Stomach smooth muscle (tissue), 2 donors: ENCODE results near the gene ZBTB1.
A peak's percentile ranks its signal among the peaks of the same experiment; 100 is the strongest.

Experiments used
- H3K27ac ChIP-seq: one replicate; pipeline ENCODE4 v1.7.0; 2013; ENCODE audit warnings: mild to moderate bottlenecking, low read length, inconsistent platforms
- H3K27me3 ChIP-seq, 2 donors: one replicate each; pipeline ENCODE4 v1.7.0; 2013; ENCODE audit warnings: low read length in 2 of 2; ENCODE audit not compliant: insufficient read depth in 2 of 2, control insufficient read depth in 1 of 2
- H3K36me3 ChIP-seq, 2 donors: one replicate each; pipeline ENCODE4 v1.7.0; 2013; ENCODE audit warnings: low read length in 2 of 2; ENCODE audit not compliant: control insufficient read depth in 2 of 2, insufficient read depth in 2 of 2
- H3K4me1 ChIP-seq: one replicate; pipeline ENCODE4 v1.7.0; 2013; ENCODE audit warnings: low read length; ENCODE audit not compliant: control insufficient read depth, insufficient read depth
- H3K4me3 ChIP-seq, 2 donors: one replicate each; pipeline ENCODE4 v1.7.0; 2013; ENCODE audit warnings: low read length in 2 of 2
- H3K9ac ChIP-seq, 2 donors: one replicate each; pipeline ENCODE4 v1.7.0; 2013; ENCODE audit warnings: low read length in 2 of 2, mild to moderate bottlenecking in 1 of 2
- H3K9me3 ChIP-seq, 2 donors: one replicate each; pipeline ENCODE4 v1.7.0; 2013; ENCODE audit warnings: low read length in 2 of 2; ENCODE audit not compliant: control insufficient read depth in 2 of 2
- donor health status: healthy.
- donor health status: Pancreatic carcinoma.

ZBTB1 gene

DNA sequence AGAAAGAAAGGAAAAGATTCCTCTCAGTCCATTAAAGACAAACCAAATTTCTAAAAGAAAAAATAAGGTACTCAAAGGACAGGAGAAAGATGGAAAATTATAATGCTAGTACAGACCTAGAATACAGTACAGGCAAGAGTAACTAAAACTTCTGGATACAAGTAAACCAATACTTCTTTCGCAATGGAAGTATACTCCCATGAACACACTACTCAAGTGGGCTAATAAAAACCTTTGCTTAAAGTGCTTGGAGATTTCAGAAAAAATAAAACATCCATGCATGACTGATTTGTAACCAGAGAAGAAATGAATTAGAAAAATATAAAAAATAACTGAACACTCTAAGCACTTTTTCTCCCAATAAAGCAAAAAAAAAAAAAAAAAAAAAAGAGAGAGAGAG is 4.5 kb upstream of the ZBTB1 start:
- peaks cover 19% of the 10 kb centered on the region for H3K4me1 ChIP-seq
- peaks cover 0 to 2% of the 10 kb centered on the region in 2 donors for H3K36me3 ChIP-seq
- H3K27me3 ChIP-seq, result no peaks in the 10 kb centered on the region
- H3K9me3 ChIP-seq, result no peaks in the 10 kb centered on the region
- H3K9ac ChIP-seq, result no peak overlapping the region
- H3K27ac ChIP-seq, result no peak overlapping the region
- H3K4me3 ChIP-seq, result no peak overlapping the region

DNA sequence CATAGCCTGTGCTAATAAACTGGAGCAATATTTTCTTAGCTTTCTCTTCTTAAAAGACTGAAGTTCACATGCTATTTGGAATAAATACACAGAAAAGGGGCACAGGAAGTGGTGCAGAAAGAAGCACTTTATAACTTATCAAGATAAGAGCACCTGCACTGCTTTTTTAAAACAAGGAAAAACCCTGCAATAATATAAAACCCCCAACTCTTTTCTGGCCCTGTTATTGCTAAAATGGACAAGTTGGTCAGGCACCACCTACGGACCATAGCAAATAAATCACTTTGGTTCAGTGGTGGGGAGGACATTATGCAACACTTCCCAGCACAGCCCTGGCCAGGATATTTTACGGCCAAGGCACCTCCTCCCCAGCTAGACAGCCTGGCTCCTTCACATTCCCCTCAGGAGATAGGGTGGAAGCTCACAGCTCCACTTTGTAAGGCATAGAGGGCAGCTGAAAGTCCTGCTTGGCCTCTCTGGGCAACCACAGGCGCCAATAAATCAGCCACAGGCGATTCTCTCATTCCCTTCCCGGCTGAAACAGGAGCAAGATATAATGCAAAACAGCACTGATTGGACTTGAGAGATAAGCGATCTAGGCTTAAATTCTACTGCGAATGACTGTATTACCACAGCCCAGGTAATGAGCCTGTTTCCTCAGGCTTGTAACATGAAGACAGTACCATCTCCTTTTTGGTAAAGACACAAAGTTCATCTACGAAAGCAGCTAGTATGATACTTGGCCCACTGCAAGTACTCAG is 3.0 kb upstream of the ZBTB1 start:
- Histone ChIP-seq H3K36me3 (no peaks in the 10 kb centered on the region), H3K27me3 (no peaks in the 10 kb centered on the region), H3K4me3 (peak overlapping the region; percentile 10 to 93), H3K9me3 (no peaks in the 10 kb centered on the region), H3K27ac (peak overlapping the region; percentile 99), H3K9ac (peak overlapping the region; percentile 37 to 93), H3K4me1 (peaks cover 19% of the 10 kb centered on the region)

DNA sequence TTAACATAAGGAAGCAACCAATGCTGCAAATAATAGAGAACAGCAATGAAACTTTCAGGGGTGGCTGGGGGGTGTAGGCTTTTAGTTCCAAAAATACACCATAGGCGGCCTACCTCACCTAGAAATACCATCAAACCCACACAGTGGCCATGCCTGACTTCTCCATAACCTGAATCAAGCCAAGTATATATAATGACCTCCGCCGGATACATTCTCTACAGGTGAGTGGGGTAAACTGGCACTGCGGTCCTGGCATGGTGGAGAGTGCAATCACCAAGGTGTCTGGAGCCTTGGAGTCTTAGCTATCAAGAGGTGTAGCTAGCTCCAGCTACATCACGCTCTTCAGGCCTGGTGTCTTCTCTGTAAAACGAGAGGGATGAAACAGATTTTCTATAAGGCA is 2.1 kb upstream of the ZBTB1 start:
- Histone ChIP-seq H3K9ac (peak overlapping the region; percentile 93 to 96), H3K27me3 (no peaks in the 10 kb centered on the region), H3K4me1 (peaks cover 21% of the 10 kb centered on the region), H3K27ac (peak overlapping the region; percentile 99), H3K9me3 (no peaks in the 10 kb centered on the region), H3K36me3 (no peaks in the 10 kb centered on the region), H3K4me3 (peak overlapping the region; percentile 66 to 93)

DNA sequence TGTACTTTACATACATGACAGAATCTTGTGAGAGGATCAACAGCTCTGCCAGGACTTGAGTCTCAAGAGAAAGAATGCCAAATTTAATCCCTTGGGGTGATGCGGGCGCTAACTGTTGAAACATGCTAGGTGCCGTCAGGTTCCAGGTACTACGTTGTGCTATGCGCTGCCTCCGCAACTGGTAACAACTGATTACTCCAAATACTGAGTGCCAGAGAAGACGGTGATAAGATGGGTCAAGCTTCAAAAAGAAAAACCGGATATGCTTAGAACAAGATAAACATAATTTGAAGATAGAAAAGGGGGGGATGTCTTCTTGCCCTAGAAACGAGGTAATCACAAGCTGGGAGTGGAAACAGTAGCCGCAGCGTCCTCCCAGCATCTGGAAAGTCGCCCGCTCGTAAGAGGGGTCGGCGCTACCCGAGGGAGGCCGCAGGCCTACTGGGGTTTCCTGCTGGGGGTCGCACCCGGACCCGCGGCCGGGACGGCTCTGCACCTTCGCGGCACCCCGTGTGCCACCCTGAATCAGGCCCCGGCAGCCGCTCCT is 1.6 kb upstream of the ZBTB1 start:
- Histone ChIP-seq H3K4me1 (peaks cover 21% of the 10 kb centered on the region), H3K27me3 (no peaks in the 10 kb centered on the region)

DNA sequence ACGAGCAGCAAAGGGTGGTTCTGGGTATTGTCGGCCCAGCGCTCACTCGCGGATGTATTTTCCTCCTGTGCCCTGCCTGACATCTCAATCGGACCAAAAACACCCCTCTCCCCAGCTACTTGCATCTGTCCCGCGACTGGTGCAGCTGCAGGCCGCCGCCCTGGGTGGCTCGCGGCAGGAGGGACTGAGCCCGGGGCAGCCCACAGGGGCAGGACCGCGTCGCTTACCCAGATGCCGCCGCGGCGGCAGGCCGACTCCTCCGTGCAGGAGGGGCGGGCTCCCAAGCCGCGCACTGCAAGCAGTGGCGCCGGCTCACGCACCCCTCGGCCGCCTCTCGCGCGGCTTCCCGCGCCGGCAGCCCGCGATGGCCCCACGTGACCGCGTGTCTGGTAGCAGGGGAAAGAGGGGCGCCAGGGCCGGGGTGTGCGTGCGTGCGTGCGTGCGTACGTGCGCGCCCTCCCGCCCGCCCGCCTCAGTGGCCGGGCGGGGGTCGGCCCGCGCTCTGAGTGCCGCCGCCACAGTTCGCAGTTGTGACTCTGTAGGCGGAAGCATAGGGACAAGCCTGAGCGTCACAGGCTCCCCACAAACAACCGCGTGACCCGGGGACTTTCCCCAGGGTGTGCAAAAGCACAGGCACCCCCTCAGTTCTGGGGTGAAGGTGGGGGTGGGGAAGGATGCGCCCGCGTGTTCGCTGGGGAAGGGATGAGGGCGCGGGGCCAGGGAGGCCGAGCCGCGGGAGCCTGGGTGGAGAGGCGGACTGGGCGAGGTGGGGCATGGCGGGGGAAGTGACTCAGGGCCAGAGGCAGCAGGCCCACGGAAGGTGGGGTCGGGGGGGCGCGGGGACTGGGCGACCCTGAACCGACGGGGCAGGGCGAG is 898 bp upstream of the ZBTB1 start, which contains the start of gene ZBTB25:
Gene ZBTB25 (minus strand): TSS at position 405 of the 876 bp plus-strand sequence. CDS start 13,305 bp downstream, outside the sequence.
- Histone ChIP-seq H3K4me3 (peak within 1 kb of the TSS; percentile 66 to 93), H3K9ac (peak within 1 kb of the TSS; percentile 93 to 96), H3K36me3 (no peaks in the 10 kb centered on the region), H3K27me3 (no peaks in the 10 kb centered on the region), H3K9me3 (no peaks in the 10 kb centered on the region), H3K27ac (peak within 1 kb of the TSS; percentile 99), H3K4me1 (peaks cover 21% of the 10 kb centered on the region)

More for the DNA sequence above, 1.6 kb upstream of the ZBTB1 start:
- Histone ChIP-seq H3K9ac (peak overlapping the region; percentile 93 to 96), H3K36me3 (no peaks in the 10 kb centered on the region), H3K9me3 (no peaks in the 10 kb centered on the region), H3K27ac (peak overlapping the region; percentile 99), H3K4me3 (peak overlapping the region; percentile 66 to 93)

DNA sequence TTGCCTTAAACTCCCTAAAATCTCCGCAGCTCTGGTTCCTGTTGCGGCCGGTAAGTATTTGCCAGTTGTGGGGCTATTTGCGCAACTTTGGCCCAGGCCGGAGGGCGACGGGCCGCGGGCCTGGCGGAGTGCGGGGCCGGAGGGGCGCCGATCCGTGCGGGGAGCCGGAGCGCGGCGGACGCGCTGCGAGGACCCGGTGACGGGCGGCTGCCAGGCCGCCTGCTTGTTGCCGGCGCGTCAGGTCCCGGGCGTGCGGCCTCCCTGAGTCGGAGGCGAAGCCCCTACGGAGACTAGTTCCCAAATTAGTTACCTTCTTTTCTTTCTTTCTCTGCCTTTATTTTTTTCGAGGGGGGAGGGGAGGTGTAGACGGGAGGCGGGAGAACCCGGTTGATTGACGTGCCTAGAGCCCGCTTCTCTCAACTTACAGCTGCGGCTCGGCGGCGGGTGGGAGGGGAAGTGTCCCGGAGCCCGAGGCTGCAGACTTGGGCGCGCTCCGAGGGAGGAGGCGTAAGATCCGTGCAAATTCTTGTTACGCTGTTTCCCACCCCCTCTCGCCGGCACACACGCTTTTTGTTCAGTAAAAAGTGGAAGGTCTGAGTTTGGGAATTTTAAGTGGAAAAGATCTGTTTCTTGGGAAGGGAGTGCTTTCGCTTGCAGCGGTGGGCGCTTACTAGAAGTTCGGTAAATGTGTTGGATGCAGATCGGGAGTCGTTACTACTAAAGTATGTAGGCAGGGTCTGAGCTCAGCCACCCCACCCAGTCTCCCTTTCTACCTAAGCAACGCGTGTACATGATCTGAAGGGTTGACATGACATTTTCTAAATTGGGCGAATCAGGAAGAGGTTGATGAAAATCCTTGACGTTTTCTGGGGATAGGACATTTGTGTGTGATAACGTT is 576 bp downstream of the ZBTB1 start:
- H3K36me3 ChIP-seq, result no peaks in the 10 kb centered on the region
- H3K27me3 ChIP-seq, result no peaks in the 10 kb centered on the region
- H3K4me1 ChIP-seq, result peaks cover 21% of the 10 kb centered on the region
- H3K27ac ChIP-seq, result peak overlapping the region; percentile 99
- H3K4me3 ChIP-seq, result peak overlapping the region; percentile 66 to 93
- H3K9ac ChIP-seq, result peak overlapping the region; percentile 89 to 93
- H3K9me3 ChIP-seq, result no peaks in the 10 kb centered on the region

DNA sequence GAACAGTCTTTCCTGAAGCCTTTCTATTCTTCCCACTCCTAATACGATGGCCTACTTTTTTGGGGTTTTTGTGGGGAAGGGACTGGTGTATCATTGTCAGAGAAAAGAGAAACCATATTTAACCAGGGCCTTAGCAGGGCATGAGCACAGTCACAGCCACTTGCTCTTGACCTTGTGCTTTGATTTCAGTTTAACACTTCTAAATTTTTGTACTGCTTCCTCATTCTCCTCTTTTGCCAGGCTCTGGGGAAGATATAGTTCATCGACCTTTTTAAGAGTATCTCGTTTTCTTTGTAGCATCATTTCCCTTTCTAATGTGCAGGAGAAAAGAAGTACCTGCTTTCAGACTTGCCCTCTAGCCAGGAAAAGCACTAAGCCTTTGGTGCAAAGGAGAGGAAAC is 2.2 kb downstream of the ZBTB1 start:
- no peak overlapping the region for H3K27ac ChIP-seq
- H3K27me3 ChIP-seq, result no peaks in the 10 kb centered on the region
- H3K9ac ChIP-seq, result no peak overlapping the region
- H3K4me3 ChIP-seq, result peak overlapping the region in 1 of 2 donors; percentile 35
- H3K36me3 ChIP-seq, result no peaks in the 10 kb centered on the region
- H3K9me3 ChIP-seq, result no peaks in the 10 kb centered on the region
- peaks cover 19% of the 10 kb centered on the region for H3K4me1 ChIP-seq

DNA sequence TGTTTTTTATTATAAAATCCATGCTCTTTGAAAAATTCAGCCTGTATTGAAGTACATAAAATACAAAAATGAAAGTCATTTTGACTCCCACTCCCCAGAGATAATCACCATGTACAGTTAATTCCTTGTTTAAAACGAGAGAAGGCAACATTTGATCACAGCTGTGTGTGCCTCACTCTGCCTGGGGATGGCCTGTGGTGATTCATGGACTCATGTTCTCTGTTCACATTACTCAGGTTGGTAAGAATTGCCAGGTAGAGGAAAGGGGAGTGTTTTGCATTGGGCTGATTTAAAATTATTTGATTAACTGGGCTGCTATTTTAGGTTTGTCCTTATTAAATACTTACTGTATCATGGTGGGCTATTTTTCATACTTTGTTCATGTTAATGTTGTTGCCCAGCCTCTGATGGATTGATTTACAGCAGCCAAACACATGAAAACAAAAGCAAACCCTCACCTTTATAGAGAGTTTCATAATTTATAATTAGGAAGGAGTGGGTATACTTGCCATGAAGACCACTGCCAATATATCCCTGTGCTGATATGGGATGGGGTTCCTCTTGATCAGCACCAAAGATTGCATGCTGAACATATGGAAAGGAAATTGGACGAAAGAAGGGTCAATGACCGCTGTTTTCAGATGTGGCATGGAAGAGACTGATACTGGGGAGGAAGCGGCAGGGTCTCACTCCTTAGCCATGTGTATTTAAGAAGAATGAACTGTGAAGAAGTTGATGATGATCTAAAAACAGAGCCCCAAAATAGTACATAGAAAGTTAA is 3.0 kb downstream of the ZBTB1 start:
- no peaks in the 10 kb centered on the region for H3K27me3 ChIP-seq
- no peak overlapping the region for H3K4me3 ChIP-seq
- no peak overlapping the region for H3K9ac ChIP-seq
- no peak overlapping the region for H3K27ac ChIP-seq
- peaks cover 13% of the 10 kb centered on the region for H3K4me1 ChIP-seq
- no peaks in the 10 kb centered on the region for H3K36me3 ChIP-seq
- H3K9me3 ChIP-seq, result no peaks in the 10 kb centered on the region

DNA sequence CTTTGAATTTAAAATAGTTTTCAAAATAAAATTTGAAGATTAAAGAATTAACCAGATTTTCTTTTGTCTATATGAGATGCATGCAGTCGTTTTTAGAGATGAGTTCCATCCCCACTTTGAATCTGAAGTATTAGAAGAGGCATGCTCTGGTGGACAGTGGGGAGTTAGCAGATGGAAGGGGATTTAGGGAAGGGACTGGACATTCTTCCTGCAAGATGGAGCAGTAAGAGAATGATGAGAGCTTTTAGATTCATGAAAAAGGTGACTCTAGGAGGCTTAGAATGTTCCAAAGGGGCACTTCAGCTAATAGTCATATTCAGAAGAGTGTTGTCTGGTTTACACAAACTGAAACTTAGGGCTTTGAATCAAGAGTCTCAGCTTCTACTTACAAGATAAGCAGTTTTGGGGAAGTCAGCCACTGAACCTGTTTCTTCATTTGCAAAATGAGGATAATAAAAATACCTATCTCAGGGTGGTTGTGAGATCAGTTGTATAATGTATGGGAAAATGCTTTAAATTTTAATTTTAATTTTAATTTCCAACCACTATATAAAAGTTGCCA is 3.7 kb downstream of the ZBTB1 start:
- Histone ChIP-seq H3K36me3 (no peaks in the 10 kb centered on the region), H3K4me1 (peaks cover 9% of the 10 kb centered on the region), H3K4me3 (no peak overlapping the region), H3K27me3 (no peaks in the 10 kb centered on the region), H3K9me3 (no peaks in the 10 kb centered on the region), H3K9ac (no peak overlapping the region), H3K27ac (no peak overlapping the region)
